ENCODE results near the gene AP2A2.

The AP2A2 gene

GRCh38 chr11:1023811-1024596 is 98.3 kb downstream of the AP2A2 start:
- H3K9me3 ChIP-seq, result no peaks in the 10 kb centered on the region
- no peaks in the 10 kb centered on the region for H3K27me3 ChIP-seq
- TF ChIP-seq, protein P1, sequence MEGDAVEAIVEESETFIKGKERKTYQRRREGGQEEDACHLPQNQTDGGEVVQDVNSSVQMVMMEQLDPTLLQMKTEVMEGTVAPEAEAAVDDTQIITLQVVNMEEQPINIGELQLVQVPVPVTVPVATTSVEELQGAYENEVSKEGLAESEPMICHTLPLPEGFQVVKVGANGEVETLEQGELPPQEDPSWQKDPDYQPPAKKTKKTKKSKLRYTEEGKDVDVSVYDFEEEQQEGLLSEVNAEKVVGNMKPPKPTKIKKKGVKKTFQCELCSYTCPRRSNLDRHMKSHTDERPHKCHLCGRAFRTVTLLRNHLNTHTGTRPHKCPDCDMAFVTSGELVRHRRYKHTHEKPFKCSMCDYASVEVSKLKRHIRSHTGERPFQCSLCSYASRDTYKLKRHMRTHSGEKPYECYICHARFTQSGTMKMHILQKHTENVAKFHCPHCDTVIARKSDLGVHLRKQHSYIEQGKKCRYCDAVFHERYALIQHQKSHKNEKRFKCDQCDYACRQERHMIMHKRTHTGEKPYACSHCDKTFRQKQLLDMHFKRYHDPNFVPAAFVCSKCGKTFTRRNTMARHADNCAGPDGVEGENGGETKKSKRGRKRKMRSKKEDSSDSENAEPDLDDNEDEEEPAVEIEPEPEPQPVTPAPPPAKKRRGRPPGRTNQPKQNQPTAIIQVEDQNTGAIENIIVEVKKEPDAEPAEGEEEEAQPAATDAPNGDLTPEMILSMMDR (IDR thresholded peaks at IDR 0.05), result no peak
- no peaks in the 10 kb centered on the region for H3K4me1 ChIP-seq (ENCODE audit: control insufficient read depth in 1 of 2, insufficient read depth in 1 of 2, low read depth in 1 of 2, low read length in 1 of 2)
- no peaks in the 10 kb centered on the region for H3K36me3 ChIP-seq
- no peak overlapping the region for H3K27ac ChIP-seq
- H3K4me3 ChIP-seq (ENCODE audit: low read depth in 1 of 2, low read length in 1 of 2), result no peak overlapping the region

DNA sequence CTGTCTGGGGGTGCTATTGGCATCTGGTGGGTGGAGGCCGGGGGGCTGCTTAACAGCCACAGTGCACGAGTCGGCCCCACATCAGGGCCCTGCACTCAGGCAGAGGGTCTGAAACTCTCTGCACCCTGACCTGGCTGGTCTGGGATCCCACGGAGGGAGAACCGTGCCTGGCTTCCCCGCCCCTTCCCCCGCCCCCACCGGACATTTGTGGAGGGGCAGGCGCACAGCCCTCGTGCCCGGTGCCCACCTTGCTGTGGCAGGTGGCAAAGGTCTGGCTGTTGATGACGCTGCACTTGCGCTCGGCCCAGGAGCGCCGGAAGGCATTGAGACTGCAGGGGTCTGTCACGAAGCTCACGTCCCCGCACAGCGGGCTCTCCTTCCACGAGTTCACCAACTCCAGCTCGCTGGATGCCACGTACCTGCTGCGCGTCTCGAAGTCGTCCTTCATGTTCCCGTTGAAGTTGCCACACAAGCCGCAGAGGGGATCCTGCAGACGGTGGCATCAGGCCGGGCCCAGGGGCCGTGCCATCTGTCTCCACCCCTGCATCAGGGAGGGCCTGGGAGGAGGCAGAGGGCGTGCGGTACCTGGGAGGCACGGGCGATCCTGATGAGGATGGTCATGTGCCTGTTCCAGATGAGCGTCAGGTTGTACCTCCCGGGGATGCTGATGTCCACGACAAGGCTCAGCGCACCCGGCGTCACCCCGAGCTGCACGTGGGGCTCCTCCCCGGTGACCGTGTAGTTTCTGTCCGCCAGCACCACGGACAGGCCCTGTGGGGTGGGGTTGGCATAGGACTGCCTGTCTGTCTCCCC is 99.1 kb downstream of the AP2A2 start:
- Histone ChIP-seq H3K27ac (no peak overlapping the region), H3K4me1 (ENCODE audit: control insufficient read depth in 1 of 2, insufficient read depth in 1 of 2, low read depth in 1 of 2, low read length in 1 of 2) (no peaks in the 10 kb centered on the region), H3K9me3 (no peaks in the 10 kb centered on the region), H3K4me3 (ENCODE audit: low read depth in 1 of 2, low read length in 1 of 2) (no peak overlapping the region), H3K36me3 (no peaks in the 10 kb centered on the region), H3K27me3 (no peaks in the 10 kb centered on the region)
- TF ChIP-seq, protein P1 (IDR thresholded peaks at IDR 0.05), result no peak

DNA sequence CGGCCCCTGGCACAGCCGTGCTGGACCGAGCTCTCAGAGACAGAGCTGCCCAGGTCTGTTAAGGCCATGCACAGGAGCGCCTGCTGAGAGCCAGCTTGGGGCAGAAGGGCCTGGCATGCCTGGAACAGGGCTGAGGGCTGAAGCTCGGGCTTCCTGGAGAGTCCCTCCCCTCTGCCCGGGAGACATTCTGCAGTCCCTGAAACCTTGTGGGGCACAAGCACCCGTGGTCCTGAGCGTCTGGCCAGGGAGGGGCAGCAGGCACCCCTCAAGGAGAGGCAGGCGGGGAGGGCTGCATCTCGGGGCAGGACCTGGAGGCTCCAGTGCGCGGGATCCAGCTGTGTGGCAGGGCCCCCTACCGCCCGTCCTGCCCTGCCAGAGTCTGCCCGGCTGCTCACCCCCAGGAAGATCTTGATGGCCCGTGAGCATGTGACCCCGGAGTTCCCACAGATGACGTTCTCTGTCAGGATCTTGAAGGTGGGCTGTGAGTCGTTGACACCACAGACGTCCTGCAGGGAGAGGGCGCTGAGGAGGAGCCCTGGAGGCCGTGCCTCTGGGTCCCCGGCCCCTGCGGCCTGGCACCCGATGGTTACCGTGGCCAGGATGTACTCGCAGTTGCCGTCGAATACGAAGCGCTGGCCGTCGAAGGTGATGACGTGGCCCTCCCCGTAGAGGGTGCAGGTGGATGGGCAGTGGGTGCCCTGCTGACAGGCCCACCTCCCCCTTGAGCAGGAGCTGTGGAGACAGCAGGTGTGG is 99.9 kb downstream of the AP2A2 start:
- Histone ChIP-seq H3K27me3 (no peaks in the 10 kb centered on the region), H3K4me1 (ENCODE audit: control insufficient read depth in 1 of 2, insufficient read depth in 1 of 2, low read depth in 1 of 2, low read length in 1 of 2) (no peaks in the 10 kb centered on the region), H3K9me3 (no peaks in the 10 kb centered on the region), H3K4me3 (ENCODE audit: low read depth in 1 of 2, low read length in 1 of 2) (no peak overlapping the region), H3K27ac (no peak overlapping the region), H3K36me3 (no peaks in the 10 kb centered on the region)
- TF ChIP-seq, protein P1 (IDR thresholded peaks at IDR 0.05), result no peak

DNA sequence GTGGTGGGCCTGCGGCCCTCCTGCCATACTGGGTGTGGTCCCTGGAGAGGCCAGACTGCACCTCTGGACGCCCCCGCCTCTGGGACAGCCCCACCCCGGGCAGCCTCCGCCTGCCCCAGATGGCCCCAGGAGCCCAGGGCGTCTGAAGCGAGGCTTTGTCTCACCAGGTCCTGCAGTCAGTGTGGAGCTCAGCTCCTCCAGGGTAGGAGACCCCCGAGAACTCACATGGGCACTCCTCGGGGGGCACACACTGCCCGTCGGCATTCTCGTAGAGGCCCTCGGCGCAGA is 100.4 kb downstream of the AP2A2 start:
- no peak overlapping the region for H3K27ac ChIP-seq
- H3K4me1 ChIP-seq (ENCODE audit: control insufficient read depth in 1 of 2, insufficient read depth in 1 of 2, low read depth in 1 of 2, low read length in 1 of 2), result no peaks in the 10 kb centered on the region
- no peaks in the 10 kb centered on the region for H3K36me3 ChIP-seq
- TF ChIP-seq, protein P1 (IDR thresholded peaks at IDR 0.05), result no peak
- no peaks in the 10 kb centered on the region for H3K9me3 ChIP-seq
- no peaks in the 10 kb centered on the region for H3K27me3 ChIP-seq
- H3K4me3 ChIP-seq (ENCODE audit: low read depth in 1 of 2, low read length in 1 of 2), result no peak overlapping the region

- Histone ChIP-seq H3K27me3 (no peaks in the 10 kb centered on the region), H3K4me1 (ENCODE audit: control insufficient read depth in 1 of 2, insufficient read depth in 1 of 2, low read depth in 1 of 2, low read length in 1 of 2) (no peaks in the 10 kb centered on the region), H3K4me3 (ENCODE audit: low read depth in 1 of 2, low read length in 1 of 2) (no peak overlapping the region), H3K27ac (no peak overlapping the region), H3K36me3 (no peaks in the 10 kb centered on the region), H3K9me3 (no peaks in the 10 kb centered on the region)
- TF ChIP-seq, protein P1 (IDR thresholded peaks at IDR 0.05), result no peak
Measured at GRCh38 chr11:1026641-1027482, 101.2 kb downstream of the AP2A2 start.

Measured in neutrophil (primary cell).